ENCODE measurements around the gene NBDY. TPM values are rescaled to one million over a fixed set of nuclear protein-coding genes. Genes with fewer than 3 reads are reported as not detected.
A peak's percentile ranks its signal among the peaks of the same experiment; 100 is the strongest.

Gene NBDY
- total RNA-seq, 1 experiment from 2014 or later, result 53.1 TPM

DNA sequence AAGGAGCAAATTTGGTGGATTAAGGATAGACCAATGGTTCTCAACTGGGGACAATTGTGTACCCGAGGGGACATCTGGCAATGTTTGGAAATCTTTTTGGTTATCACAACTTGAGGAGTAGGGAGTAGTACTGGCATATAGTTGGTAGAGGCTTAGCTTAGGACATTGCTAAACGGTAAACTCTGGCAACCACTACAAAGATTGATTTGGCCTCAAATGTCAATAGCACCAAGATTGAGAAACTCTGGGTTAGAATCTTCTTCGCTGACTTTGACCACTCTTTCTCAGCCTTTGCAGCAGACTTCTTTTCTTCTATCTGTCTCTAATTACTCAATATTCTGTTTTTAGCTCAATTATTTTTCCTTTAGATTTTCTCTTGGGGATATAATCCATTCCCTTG lies 1.5 kb upstream of the NBDY start:
- intact Hi-C loops (cut with micrococcal nuclease; ENCODE audit: unreplicated experiment), result loop anchor here (5.0 kb wide), 2 partner anchors 445 to 1590 kb away; no protein-coding TSS in a partner anchor
- TF ChIP-seq CTCF (conservative IDR thresholded peaks at IDR 0.05; ENCODE audit: low read depth, low read length), result no peak
- no peak for TF ChIP-seq EZH2 (IDR thresholded peaks at IDR 0.05; ENCODE audit: borderline replicate concordance, low read depth, low read length, poor library complexity, severe bottlenecking)
- Histone ChIP-seq H3K4me1 (ENCODE audit: insufficient read depth, low read length, poor library complexity, severe bottlenecking) (peaks cover 4% of the 10 kb centered on the region), H3K27me3 (replicated peaks; ENCODE audit: insufficient read depth, low read depth, low read length, poor library complexity) (no peaks in the 10 kb centered on the region), H3K36me3 (ENCODE audit: insufficient read depth, low read length, poor library complexity, severe bottlenecking) (no peaks in the 10 kb centered on the region), H3K4me3 (ENCODE audit: low read depth, low read length, poor library complexity, severe bottlenecking) (no peak overlapping the region), H3K9me3 (ENCODE audit: low read depth, low read length, poor library complexity, severe bottlenecking) (no peaks in the 10 kb centered on the region), H3K27ac (ENCODE audit: low read depth, low read length, poor library complexity, severe bottlenecking) (no peak overlapping the region)
- CTCF ChIA-PET, result no interaction called here
- no TSS peak for BruUV-seq (replicated peaks)
- DNase-seq (ENCODE audit: low spot score), result no peak
- POLR2A ChIA-PET (ENCODE audit: low non-redundant PET), result no interaction called here

- POLR2A ChIA-PET (ENCODE audit: low non-redundant PET), result no interaction called here
- H3K27me3 ChIP-seq (replicated peaks; ENCODE audit: insufficient read depth, low read depth, low read length, poor library complexity), result no peaks in the 10 kb centered on the region
- no TSS peak for BruUV-seq (replicated peaks)
- peaks cover 4% of the 10 kb centered on the region for H3K4me1 ChIP-seq (ENCODE audit: insufficient read depth, low read length, poor library complexity, severe bottlenecking)
- TF ChIP-seq EZH2 (IDR thresholded peaks at IDR 0.05; ENCODE audit: borderline replicate concordance, low read depth, low read length, poor library complexity, severe bottlenecking), result no peak
- TF ChIP-seq CTCF (conservative IDR thresholded peaks at IDR 0.05; ENCODE audit: low read depth, low read length), result no peak
- peak overlapping the region; percentile 56 for H3K4me3 ChIP-seq (ENCODE audit: low read depth, low read length, poor library complexity, severe bottlenecking)
- CTCF ChIA-PET, result no interaction called here
- DNase-seq (ENCODE audit: low spot score), result peak; percentile 5
- no peaks in the 10 kb centered on the region for H3K36me3 ChIP-seq (ENCODE audit: insufficient read depth, low read length, poor library complexity, severe bottlenecking)
- no peak overlapping the region for H3K27ac ChIP-seq (ENCODE audit: low read depth, low read length, poor library complexity, severe bottlenecking)
- no peaks in the 10 kb centered on the region for H3K9me3 ChIP-seq (ENCODE audit: low read depth, low read length, poor library complexity, severe bottlenecking)
- intact Hi-C loops (cut with micrococcal nuclease; ENCODE audit: unreplicated experiment), result loop anchor here (2.0 to 5.0 kb wide), 3 partner anchors 166 to 1591 kb away; partner anchors contain the start of gene UBQLN2
Observed at GRCh38 chrX:56728321-56728720, 722 bp upstream of the NBDY start.

DNA sequence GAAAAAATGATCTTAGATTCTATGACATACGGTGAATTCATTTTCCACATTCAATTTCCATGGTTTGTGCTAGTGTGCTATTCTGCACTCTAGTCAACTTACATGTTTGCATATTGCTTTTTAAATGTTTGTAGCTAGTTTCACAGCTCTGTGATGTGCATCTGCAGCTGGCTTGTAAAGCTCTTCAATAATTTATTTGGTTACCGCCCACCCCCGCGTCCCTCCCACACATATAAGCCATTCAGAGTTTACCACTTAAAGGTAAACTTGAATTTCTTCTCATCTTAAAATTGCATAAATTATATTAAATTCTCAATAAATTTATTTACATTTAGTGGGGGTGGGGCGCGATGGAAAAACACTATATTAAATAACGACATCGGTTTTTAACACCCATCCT lies 291 bp upstream of the NBDY start:
- Histone ChIP-seq H3K4me1 (ENCODE audit: insufficient read depth, low read length, poor library complexity, severe bottlenecking) (peaks cover 4% of the 10 kb centered on the region), H3K27ac (ENCODE audit: low read depth, low read length, poor library complexity, severe bottlenecking) (no peak overlapping the region), H3K27me3 (replicated peaks; ENCODE audit: insufficient read depth, low read depth, low read length, poor library complexity) (no peaks in the 10 kb centered on the region), H3K9me3 (ENCODE audit: low read depth, low read length, poor library complexity, severe bottlenecking) (no peaks in the 10 kb centered on the region), H3K4me3 (ENCODE audit: low read depth, low read length, poor library complexity, severe bottlenecking) (peak overlapping the region; percentile 56), H3K36me3 (ENCODE audit: insufficient read depth, low read length, poor library complexity, severe bottlenecking) (no peaks in the 10 kb centered on the region)
- CTCF ChIA-PET, result no interaction called here
- TF ChIP-seq CTCF (conservative IDR thresholded peaks at IDR 0.05; ENCODE audit: low read depth, low read length), result no peak
- no peak for TF ChIP-seq EZH2 (IDR thresholded peaks at IDR 0.05; ENCODE audit: borderline replicate concordance, low read depth, low read length, poor library complexity, severe bottlenecking)
- DNase-seq (ENCODE audit: low spot score), result peak; percentile 41
- POLR2A ChIA-PET (ENCODE audit: low non-redundant PET), result no interaction called here
- intact Hi-C loops (cut with micrococcal nuclease; ENCODE audit: unreplicated experiment), result loop anchor here (2.0 to 5.0 kb wide), 3 partner anchors 166 to 1591 kb away; partner anchors contain the start of gene UBQLN2
- BruUV-seq (replicated peaks), result no TSS peak

Data from A673 (cell line).